A204.1 (cell line): ENCODE measurements around the gene PCLAF.
A peak's percentile ranks its signal among the peaks of the same experiment; 100 is the strongest.
"Not testable (repeated sequence)": the region's sequence is repeated elsewhere in the genome, so short reads cannot be mapped to it uniquely, and the experiment has no call there.

Experiments
- FAIRE-seq: peaks from 2 replicates; lab custom pipeline; 2012; peaks lifted over from hg19 to GRCh38; lab: Jason Lieb, UNC

PCLAF gene

DNA sequence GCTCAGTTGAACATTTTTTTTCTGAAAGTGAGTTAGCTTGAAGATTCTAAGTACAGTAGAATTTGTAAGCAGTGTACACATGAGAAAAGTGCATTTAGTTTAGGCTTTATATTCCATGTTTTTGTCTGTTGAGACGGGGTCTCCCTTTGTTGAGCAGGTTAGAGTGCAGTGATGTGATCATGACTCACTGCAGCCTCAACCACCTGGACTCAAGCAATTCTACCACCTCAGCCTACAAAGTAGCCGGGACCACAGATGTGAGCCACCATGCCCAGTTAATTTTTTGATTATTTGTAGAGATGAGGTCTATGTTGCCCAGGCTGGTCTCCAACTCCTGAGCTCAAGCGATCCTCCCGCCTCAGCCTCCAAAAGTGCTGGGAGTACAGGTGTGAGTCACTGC, 20.0 kb downstream of the PCLAF start:
- FAIRE-seq: no peak

GRCh38 chr15:64356710-64357040, 24.6 kb downstream of the PCLAF start:
- FAIRE-seq: no peak

- FAIRE-seq: peak; percentile 91
Measured at GRCh38 chr15:64355944-64356709, 25.1 kb downstream of the PCLAF start, which contains the start of gene CSNK1G1. CSNK1G1 (minus strand) TSS chr15:64356173; CDS start chr15:64300499, 55,674 bp downstream.

- FAIRE-seq: no peak
Measured at GRCh38 chr15:64355348-64355943, 25.8 kb downstream of the PCLAF start.

DNA sequence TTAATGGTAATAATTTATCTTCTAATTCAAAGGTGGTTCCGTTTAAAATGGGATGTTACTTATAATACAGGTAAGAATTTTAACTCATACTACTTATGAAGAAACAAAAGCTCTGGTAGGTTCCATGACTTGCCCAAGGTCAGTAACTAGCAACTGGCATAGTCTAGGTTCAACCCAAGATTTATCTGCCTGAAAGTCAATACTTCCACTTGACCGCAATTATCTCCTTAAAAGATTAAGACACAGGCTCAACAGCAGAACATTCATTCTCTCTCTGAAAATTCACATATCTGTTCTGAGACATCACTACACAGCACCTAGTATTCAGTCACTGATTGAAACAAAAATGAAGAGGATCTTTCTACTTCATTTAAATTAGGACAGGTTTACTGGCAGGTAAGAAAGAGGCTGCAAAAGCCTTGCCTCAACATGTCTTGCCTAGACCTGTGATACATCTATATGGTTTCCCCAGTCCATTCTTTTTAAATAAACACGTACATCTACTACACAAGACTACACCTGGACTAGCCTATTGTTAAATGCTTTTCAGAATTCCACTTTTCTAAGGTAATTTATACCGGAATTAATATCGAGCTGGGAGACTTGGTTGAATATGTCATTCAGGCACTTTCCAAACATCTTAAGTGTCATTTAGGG, 26.4 kb downstream of the PCLAF start:
- FAIRE-seq: no peak

DNA sequence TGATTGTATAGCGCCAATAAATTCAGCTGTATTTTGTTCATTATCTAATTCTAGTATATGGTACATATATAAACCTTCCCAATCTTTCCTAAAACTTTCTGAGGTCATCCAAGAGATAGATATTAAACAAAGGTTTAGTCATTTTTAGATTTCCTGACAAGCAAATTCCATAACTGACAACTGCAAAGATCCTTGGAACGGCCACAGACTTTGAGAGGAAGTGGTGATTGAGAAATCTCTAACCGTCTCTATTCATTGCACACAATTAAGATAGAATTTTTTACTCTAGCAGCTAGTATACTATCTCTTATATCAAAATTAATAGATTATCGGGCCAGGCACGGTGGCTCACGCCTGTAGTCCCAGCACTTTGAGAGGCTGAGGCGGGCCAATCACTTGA, 30.0 kb downstream of the PCLAF start:
- no peak for FAIRE-seq

DNA sequence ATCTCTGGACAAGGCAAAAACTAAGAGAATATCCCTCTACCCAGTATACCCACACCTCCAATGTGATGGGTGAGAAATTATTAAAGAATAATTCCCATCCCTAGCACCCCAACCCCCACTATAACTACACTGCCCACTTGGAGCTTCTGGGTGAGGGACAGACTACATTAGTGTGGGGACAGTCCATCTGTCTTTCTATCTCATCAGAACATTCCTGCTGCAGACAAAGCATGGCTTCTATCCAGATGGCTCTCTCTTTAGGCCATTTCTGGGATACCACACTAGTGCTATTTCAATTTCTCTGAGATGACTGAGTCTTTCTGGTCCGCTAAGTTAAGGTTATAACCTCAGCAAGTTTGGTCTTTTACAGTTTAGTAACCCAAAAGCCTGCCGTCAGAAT, 31.9 kb downstream of the PCLAF start:
- no peak for FAIRE-seq

GRCh38 chr15:64348455-64348854, 32.8 kb downstream of the PCLAF start:
- no peak for FAIRE-seq

DNA sequence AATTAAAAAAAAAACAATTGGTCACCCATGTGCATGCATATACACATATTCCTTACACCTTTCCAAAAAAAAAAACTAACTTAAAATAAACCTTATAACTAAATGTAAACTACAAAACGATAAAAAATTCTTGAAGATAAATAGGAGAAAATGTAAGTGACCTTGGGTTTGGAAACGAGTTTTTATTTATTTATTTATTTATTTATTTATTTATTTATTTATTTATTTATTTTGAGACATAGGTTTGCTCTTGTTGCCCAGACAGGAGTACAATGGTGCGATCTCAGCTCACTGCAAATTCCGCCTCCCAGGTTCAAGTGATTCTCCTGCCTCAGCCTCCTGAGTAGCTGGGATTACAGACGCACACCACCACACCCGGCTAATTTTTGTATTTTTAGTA, 35.0 kb downstream of the PCLAF start:
- FAIRE-seq: not testable (repeated sequence)

DNA sequence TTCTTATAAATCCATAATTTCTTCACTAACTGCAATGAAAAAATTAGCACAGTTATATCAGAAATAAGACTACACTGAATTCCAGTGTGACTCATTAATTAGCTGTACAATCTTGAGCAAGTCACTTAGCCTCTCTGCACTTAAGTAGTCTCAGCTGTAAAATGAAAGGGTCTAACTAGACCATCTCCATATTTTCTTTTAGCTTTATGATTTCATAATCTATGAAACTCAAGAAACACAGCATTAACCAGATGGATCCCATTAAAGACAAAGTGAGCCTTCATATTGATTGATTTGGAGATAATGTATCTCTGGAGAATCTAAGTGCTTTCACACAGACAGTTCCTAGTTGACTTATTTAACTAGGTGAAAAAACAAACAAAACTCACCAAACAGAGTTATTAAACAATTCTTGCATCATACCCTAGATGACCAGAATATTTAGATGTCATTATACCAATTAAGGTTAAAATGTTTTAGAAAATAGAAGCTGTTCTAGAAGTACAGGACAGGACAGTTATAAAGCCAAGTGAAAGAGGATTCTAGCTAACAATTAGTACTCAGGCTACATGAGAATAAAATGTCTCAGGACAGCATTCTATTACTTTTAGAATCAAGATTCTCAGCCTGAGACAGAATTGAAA, 36.5 kb downstream of the PCLAF start:
- no peak for FAIRE-seq

DNA sequence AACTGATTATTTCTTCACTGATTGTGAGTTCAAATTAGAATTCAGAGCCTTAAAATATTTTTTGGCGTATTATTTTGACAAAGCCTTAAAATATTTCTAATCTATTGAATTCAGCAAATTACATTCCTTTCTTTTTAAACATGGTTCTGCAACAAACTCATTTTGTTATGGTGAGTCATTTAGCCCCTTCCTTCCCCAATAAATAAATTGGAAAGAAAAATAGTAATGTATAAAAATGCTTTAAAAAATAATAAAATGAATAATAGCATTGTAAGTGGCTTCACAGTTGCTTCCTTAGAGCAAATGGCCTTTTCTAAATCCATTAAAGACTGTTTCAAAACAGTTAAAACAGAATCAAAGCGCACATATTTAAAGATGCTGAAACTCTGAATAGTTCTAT, 37.4 kb downstream of the PCLAF start:
- no peak for FAIRE-seq

- FAIRE-seq: no peak
Measured at GRCh38 chr15:64343222-64343621, 38.0 kb downstream of the PCLAF start.

DNA sequence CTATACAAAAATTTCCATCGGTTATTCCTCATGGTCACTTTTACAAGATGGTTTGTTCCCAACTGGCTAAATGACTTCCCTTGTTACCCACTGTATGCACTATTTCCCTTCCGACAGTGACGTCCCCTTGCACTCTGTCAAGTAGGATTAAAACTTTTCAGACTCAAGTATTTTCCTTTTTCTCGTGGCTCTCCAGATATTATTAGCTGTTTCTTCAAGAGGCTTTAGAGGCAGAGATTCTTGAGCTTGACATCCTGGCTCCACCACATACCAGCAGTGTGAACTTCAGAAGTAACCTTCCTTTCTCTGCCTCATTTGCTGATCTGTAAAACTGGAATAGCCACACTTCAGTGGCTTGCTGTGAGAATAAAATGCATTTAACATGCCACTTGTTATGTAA, 39.3 kb downstream of the PCLAF start:
- no peak for FAIRE-seq

- no peak for FAIRE-seq
Measured at GRCh38 chr15:64340355-64340754, 40.9 kb downstream of the PCLAF start.

- FAIRE-seq: no peak
Measured at GRCh38 chr15:64337761-64338160, 43.5 kb downstream of the PCLAF start.

GRCh38 chr15:64333986-64334929, 47.0 kb downstream of the PCLAF start:
- FAIRE-seq: no peak

DNA sequence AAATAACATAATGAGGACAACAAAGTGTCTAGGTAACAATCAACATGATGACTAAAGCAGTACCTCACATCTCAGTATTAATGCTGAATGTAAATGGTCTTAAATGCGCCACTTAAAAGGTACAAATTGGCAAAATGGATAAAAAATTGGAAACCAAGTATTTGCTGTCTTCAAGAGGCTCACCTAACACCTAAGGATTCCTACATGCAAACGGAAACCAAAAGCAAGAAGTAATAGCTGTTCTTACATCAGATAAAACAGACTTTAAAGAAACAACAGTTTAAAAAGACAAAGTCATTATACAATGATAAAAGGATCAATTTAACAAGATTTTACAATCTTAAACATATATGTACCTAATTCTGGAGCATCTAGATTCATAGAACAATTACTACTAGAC, 47.7 kb downstream of the PCLAF start:
- no peak for FAIRE-seq

DNA sequence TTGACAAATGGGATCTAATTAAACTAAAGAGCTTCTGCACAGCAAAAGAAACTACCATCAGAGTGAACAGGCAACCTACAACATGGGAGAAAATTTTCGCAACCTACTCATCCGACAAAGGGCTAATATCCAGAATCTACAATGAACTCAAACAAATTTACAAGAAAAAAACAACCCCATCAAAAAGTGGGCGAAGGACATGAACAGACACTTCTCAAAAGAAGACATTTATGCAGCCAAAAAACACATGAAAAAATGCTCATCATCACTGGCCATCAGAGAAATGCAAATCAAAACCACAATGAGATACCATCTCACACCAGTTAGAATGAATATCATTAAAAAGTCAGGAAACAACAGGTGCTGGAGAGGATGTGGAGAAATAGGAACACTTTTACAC, 49.6 kb downstream of the PCLAF start:
- FAIRE-seq: not testable (repeated sequence)

GRCh38 chr15:64326975-64327374, 54.3 kb downstream of the PCLAF start:
- FAIRE-seq: not testable (repeated sequence)

DNA sequence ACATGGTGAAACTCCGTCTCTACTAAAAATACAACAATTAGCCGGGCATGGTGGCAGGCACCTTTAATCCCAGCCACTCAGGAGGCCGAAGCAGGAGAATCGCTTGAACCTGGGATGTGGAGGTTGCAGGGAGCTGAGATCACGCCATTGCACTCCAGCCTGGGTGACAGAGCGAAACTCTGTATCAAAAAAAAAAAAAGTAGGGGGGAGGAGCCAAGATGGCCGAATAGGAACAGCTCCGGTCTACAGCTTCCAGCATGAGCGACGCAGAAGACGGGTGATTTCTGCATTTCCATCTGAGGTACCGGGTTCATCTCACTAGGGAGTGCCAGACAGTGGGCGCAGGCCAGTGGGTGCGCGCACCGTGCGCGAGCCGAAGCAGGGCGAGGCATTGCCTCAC, 54.8 kb downstream of the PCLAF start:
- FAIRE-seq: not testable (repeated sequence)

DNA sequence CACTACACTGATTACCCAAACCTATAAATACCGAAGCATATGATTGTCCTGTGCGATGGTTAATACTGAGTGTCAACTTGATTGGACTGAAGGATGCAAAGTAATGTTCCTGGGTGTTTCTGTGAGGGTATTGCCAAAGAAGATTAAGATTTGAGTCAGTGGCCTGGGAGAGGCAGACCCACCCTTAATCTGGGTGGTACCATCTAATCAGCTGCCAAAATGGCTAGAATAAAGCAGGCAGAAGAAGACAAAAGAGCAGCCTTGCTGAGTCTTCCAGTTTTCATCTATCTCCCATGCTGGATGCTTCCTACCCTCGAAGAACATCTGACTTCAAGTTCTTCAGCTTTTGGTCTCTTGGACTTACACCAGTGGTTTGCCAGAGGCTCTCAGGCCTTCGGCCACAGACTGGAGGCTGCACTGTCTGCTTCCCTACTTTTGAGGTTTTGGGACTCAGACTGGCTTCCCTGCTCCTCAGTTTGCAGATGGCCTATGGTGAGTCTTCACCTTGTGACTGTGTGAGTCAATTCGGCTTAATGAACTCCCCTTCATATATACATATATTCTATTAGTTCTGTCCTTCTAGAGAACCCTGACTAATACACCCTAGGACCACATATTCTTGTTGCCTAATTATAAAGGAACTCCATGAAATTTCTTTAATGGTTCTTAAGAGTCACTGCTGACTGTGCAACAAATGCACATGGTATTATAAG, 56.9 kb downstream of the PCLAF start:
- FAIRE-seq: no peak
